ENCODE measurements around the gene PDE4D.

DNA sequence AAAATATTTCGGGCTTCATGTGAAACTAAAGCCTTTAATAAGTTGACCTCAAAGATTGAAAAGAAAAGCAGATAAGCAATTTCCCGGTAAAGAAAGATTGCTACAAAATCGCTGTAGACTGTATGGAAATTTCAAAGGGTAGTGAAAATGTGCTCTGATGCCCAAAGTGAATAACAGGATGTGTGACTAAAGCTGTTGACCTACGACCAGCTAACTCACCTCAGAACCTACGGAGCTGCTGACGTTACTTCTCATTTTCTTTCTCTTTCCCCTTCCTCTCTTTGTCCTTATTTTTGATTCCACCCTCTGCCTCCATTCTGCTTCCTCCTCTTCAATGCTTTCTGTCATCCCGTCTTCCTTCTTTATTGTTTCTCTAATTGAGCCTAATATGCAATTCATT is 103.2 kb downstream of the PDE4D start:
- TF ChIP-seq, protein P1, sequence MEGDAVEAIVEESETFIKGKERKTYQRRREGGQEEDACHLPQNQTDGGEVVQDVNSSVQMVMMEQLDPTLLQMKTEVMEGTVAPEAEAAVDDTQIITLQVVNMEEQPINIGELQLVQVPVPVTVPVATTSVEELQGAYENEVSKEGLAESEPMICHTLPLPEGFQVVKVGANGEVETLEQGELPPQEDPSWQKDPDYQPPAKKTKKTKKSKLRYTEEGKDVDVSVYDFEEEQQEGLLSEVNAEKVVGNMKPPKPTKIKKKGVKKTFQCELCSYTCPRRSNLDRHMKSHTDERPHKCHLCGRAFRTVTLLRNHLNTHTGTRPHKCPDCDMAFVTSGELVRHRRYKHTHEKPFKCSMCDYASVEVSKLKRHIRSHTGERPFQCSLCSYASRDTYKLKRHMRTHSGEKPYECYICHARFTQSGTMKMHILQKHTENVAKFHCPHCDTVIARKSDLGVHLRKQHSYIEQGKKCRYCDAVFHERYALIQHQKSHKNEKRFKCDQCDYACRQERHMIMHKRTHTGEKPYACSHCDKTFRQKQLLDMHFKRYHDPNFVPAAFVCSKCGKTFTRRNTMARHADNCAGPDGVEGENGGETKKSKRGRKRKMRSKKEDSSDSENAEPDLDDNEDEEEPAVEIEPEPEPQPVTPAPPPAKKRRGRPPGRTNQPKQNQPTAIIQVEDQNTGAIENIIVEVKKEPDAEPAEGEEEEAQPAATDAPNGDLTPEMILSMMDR (IDR thresholded peaks at IDR 0.05), result no peak
- TF ChIP-seq POLR2A (IDR thresholded peaks at IDR 0.05), result no peak
